Measurements from ENCODE around the gene PARP15. TPM values are rescaled to one million over a fixed set of nuclear protein-coding genes. Genes with fewer than 3 reads are reported as not detected.

Gene PARP15
- total and polyA plus RNA-seq, 2 experiments from 2014 or later = 0.39 to 0.87 TPM

DNA sequence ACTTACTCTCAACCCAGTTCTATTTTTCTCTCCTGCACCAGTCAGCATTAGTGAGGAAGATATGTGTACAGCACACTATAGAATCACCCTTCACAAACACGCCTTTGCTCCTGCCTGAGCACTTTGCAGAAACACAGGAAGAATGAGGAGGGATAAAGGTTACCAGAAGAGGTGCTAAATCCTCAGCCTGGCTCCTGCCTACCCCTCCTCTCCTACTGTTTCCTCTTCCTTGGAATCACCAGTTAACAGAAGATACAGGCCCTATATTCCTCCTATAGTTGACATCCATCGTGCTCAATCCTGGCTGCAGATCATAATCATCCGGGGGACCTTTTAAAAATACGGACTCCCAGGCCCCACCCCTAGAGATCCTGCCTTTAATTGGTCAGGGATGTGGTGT, 28.9 kb downstream of the PARP15 start:
- Mint-ChIP-seq H3K9me3 (no peaks in the 10 kb centered on the region), H3K4me3 (no peak overlapping the region), H3K4me1 (peaks cover 5% of the 10 kb centered on the region; the same call in 2 of the 3 replicates), H3K27me3 (ENCODE audit: insufficient read depth, low read depth, poor library complexity) (no peaks in the 10 kb centered on the region), H3K36me3 (ENCODE audit: low read depth) (no peaks in the 10 kb centered on the region), H3K27ac (no peak overlapping the region)
- DNase-seq (ENCODE audit: low spot score) (no peak), ATAC-seq (peak; percentile 44; the same call in 2 of the 3 replicates)
- H4K20me1 ChIP-seq (replicated peaks; ENCODE audit: insufficient read depth) = no peaks in the 10 kb centered on the region
- H3K4me1 ChIP-seq (ENCODE audit: insufficient read depth) = peaks cover 6% of the 10 kb centered on the region; the same call in 1 of the 2 replicates
- H3F3A ChIP-seq (replicated peaks; ENCODE audit: low read depth) = no peaks in the 10 kb centered on the region
- H3K9me2 ChIP-seq (ENCODE audit: insufficient read depth) = 0 out of 2 replicates have a peak, but pooled peaks cover 7% of the 10 kb centered on the region
- H3K27ac ChIP-seq (ENCODE audit: low read depth) = no peak overlapping the region
- H3K27me3 ChIP-seq (ENCODE audit: insufficient read depth) = no peaks in the 10 kb centered on the region
- H2AFZ ChIP-seq = peak overlapping the region; percentile 82; the same call in 1 of the 2 replicates
- H3K79me2 ChIP-seq (replicated peaks; ENCODE audit: insufficient read depth) = no peaks in the 10 kb centered on the region
- H3K4me2 ChIP-seq = no peak overlapping the region; the same call in 1 of the 2 replicates
- TF ChIP-seq, protein P1, sequence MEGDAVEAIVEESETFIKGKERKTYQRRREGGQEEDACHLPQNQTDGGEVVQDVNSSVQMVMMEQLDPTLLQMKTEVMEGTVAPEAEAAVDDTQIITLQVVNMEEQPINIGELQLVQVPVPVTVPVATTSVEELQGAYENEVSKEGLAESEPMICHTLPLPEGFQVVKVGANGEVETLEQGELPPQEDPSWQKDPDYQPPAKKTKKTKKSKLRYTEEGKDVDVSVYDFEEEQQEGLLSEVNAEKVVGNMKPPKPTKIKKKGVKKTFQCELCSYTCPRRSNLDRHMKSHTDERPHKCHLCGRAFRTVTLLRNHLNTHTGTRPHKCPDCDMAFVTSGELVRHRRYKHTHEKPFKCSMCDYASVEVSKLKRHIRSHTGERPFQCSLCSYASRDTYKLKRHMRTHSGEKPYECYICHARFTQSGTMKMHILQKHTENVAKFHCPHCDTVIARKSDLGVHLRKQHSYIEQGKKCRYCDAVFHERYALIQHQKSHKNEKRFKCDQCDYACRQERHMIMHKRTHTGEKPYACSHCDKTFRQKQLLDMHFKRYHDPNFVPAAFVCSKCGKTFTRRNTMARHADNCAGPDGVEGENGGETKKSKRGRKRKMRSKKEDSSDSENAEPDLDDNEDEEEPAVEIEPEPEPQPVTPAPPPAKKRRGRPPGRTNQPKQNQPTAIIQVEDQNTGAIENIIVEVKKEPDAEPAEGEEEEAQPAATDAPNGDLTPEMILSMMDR (conservative IDR thresholded peaks at IDR 0.05; ENCODE audit: low read depth in 2 of 2) = no peak
- TF ChIP-seq JUNB (IDR thresholded peaks at IDR 0.05; ENCODE audit: unreplicated experiment) = no peak
- TF ChIP-seq, protein P2, sequence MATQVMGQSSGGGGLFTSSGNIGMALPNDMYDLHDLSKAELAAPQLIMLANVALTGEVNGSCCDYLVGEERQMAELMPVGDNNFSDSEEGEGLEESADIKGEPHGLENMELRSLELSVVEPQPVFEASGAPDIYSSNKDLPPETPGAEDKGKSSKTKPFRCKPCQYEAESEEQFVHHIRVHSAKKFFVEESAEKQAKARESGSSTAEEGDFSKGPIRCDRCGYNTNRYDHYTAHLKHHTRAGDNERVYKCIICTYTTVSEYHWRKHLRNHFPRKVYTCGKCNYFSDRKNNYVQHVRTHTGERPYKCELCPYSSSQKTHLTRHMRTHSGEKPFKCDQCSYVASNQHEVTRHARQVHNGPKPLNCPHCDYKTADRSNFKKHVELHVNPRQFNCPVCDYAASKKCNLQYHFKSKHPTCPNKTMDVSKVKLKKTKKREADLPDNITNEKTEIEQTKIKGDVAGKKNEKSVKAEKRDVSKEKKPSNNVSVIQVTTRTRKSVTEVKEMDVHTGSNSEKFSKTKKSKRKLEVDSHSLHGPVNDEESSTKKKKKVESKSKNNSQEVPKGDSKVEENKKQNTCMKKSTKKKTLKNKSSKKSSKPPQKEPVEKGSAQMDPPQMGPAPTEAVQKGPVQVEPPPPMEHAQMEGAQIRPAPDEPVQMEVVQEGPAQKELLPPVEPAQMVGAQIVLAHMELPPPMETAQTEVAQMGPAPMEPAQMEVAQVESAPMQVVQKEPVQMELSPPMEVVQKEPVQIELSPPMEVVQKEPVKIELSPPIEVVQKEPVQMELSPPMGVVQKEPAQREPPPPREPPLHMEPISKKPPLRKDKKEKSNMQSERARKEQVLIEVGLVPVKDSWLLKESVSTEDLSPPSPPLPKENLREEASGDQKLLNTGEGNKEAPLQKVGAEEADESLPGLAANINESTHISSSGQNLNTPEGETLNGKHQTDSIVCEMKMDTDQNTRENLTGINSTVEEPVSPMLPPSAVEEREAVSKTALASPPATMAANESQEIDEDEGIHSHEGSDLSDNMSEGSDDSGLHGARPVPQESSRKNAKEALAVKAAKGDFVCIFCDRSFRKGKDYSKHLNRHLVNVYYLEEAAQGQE (IDR thresholded peaks at IDR 0.05; ENCODE audit: unreplicated experiment) = no peak
- no peak for TF ChIP-seq CREB1 (CRISPR knock-in tag; IDR thresholded peaks at IDR 0.05; ENCODE audit: low read depth)
- TF ChIP-seq EZH2 (IDR thresholded peaks at IDR 0.05; ENCODE audit: low read depth, unreplicated experiment) = no peak
- H3K36me3 ChIP-seq (ENCODE audit: insufficient read depth) = no peaks in the 10 kb centered on the region
- H3K4me3 ChIP-seq = no peak overlapping the region

DNA sequence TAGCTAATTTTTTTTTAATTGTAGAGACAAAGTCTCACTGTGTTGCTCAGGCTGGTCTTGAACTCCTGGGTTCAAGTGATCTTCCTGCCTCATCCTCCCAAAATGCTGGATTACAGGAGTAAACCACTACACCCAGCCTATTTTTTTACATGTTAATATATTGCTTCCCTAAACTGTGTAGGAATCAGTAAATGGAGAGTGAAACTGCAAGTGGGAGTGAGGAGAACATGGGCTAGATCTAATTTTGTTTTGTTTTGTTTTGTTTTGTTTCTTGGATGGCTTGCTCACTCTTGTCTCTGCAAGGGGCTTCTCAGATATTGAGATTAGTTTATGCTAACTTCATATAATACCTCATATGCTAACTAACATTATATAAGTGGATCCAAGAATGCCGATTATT, 31.5 kb downstream of the PARP15 start:
- Histone ChIP-seq H3K27ac (ENCODE audit: low read depth) (no peak overlapping the region), H3K4me3 (no peak overlapping the region), H3F3A (replicated peaks; ENCODE audit: low read depth) (no peaks in the 10 kb centered on the region), H4K20me1 (replicated peaks; ENCODE audit: insufficient read depth) (no peaks in the 10 kb centered on the region), H3K4me2 (no peak overlapping the region), H3K27me3 (ENCODE audit: insufficient read depth) (no peaks in the 10 kb centered on the region), H3K4me1 (ENCODE audit: insufficient read depth) (peaks cover 6% of the 10 kb centered on the region; the same call in 1 of the 2 replicates), H3K79me2 (replicated peaks; ENCODE audit: insufficient read depth) (no peaks in the 10 kb centered on the region), H2AFZ (no peak overlapping the region), H3K9me2 (ENCODE audit: insufficient read depth) (no peaks in the 10 kb centered on the region), H3K36me3 (ENCODE audit: insufficient read depth) (no peaks in the 10 kb centered on the region)
- DNase-seq (ENCODE audit: low spot score) = no peak
- Mint-ChIP-seq H3K9me3 (no peaks in the 10 kb centered on the region), H3K27me3 (ENCODE audit: insufficient read depth, low read depth, poor library complexity) (no peaks in the 10 kb centered on the region), H3K4me3 (no peak overlapping the region), H3K36me3 (ENCODE audit: low read depth) (no peaks in the 10 kb centered on the region), H3K27ac (no peak overlapping the region), H3K4me1 (no peaks in the 10 kb centered on the region)
- ATAC-seq = no peak
- TF ChIP-seq EZH2phosphoT487 (IDR thresholded peaks at IDR 0.05; ENCODE audit: unreplicated experiment) = no peak
- TF ChIP-seq, protein P2 (IDR thresholded peaks at IDR 0.05; ENCODE audit: unreplicated experiment) = no peak
- no peak for TF ChIP-seq STAT1 (IDR thresholded peaks at IDR 0.05; ENCODE audit: unreplicated experiment)
- no peak for TF ChIP-seq NANOG (IDR thresholded peaks at IDR 0.05; ENCODE audit: borderline replicate concordance)
- TF ChIP-seq, protein P1 (conservative IDR thresholded peaks at IDR 0.05; ENCODE audit: low read depth in 2 of 2) = no peak
- no peak for TF ChIP-seq POLR2AphosphoS5 (IDR thresholded peaks at IDR 0.05; ENCODE audit: low read depth)
- TF ChIP-seq CREB1 (CRISPR knock-in tag; IDR thresholded peaks at IDR 0.05; ENCODE audit: low read depth) = no peak
- TF ChIP-seq JUNB (IDR thresholded peaks at IDR 0.05; ENCODE audit: unreplicated experiment) = no peak
- TF ChIP-seq ZNF114 (CRISPR knock-in tag; IDR thresholded peaks at IDR 0.05) = no peak
